Activated naive CD4-positive, alpha-beta T cell treated with anti-CD3 and anti-CD28 coated beads, Interleukin-2, amount 10 ng/mL, durations not matched to agents 7 days and 5 days (primary cell): Measurements from ENCODE around the gene KCNN1.

Source experiments
- CTCF ChIA-PET: fragments of 350-600 bp; sonication (Branson Sonifier 250); formaldehyde crosslinking; loops from one replicate; lab custom pipeline; 2021; ENCODE audit warnings: antibody characterized with exemption; lab: Charles Lee
- DNase-seq: peaks from one replicate; pipeline ENCODE4 v3.0.0-alpha.2; 2020
- H3K27ac Mint-ChIP-seq: one replicate; pipeline ENCODE4 v1.8.0; 2021; ENCODE audit warnings: mild to moderate bottlenecking, moderate library complexity, mixed read lengths
- H3K27me3 Mint-ChIP-seq: one replicate; pipeline ENCODE4 v1.8.0; 2021; ENCODE audit warnings: mild to moderate bottlenecking, mixed read lengths
- H3K36me3 Mint-ChIP-seq: one replicate; pipeline ENCODE4 v1.8.0; 2021; ENCODE audit warnings: mixed read lengths
- H3K4me1 Mint-ChIP-seq: one replicate; pipeline ENCODE4 v1.8.0; 2021; ENCODE audit warnings: mixed read lengths
- H3K4me3 Mint-ChIP-seq: one replicate; pipeline ENCODE4 v1.8.0; 2021; ENCODE audit warnings: mild to moderate bottlenecking, moderate library complexity, mixed read lengths
- H3K9me3 Mint-ChIP-seq: one replicate; pipeline ENCODE4 v1.8.0; 2021; ENCODE audit warnings: mixed read lengths

Gene KCNN1

DNA sequence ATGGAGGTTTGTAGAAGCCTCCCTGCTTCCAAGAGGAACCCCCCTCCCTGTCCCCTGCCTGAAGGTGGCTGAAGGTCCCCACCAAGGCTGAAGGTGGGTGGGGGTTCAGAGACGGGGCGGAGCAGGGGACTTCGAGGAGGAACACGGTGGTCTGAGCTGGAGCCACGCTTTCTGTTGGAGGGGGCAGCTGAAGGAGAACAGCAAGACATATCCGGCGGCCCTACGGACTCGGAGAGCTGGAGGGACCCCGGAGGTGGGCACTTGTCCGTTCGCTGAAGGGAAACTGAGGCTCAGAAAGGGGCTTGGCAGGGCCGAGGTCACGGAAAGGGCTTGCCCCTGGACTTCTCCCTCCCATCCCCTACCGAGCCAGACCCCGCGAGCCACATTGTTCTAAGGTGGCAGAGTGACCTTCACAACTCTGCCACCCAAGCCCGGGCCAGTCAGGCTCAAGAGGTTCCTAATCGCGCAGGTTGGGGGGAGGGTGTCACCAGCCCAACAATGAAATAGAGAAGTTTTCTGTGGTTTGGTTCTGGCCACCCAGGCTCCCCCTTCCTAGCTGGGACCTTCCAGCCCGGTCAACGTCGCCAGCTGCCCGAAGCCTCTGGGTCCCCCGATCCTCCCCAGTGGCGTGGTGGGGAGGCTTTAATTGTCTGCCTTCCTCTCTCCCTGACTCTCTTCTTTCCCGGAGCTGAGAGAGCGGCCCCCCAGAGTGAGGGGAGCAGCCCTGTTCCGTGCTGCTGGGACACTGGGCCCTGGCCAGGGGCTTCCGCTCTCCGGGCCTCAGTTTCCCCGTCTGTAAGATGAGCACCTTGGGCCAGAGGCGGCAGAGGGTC lies 15.5 kb upstream of the KCNN1 start:
- Mint-ChIP-seq H3K36me3 (peaks cover 2% of the 10 kb centered on the region), H3K9me3 (no peaks in the 10 kb centered on the region), H3K4me1 (peaks cover 46% of the 10 kb centered on the region), H3K4me3 (no peak overlapping the region), H3K27me3 (peaks cover 84% of the 10 kb centered on the region), H3K27ac (no peak overlapping the region)
- no peak for DNase-seq
- CTCF ChIA-PET = no interaction called here

DNA sequence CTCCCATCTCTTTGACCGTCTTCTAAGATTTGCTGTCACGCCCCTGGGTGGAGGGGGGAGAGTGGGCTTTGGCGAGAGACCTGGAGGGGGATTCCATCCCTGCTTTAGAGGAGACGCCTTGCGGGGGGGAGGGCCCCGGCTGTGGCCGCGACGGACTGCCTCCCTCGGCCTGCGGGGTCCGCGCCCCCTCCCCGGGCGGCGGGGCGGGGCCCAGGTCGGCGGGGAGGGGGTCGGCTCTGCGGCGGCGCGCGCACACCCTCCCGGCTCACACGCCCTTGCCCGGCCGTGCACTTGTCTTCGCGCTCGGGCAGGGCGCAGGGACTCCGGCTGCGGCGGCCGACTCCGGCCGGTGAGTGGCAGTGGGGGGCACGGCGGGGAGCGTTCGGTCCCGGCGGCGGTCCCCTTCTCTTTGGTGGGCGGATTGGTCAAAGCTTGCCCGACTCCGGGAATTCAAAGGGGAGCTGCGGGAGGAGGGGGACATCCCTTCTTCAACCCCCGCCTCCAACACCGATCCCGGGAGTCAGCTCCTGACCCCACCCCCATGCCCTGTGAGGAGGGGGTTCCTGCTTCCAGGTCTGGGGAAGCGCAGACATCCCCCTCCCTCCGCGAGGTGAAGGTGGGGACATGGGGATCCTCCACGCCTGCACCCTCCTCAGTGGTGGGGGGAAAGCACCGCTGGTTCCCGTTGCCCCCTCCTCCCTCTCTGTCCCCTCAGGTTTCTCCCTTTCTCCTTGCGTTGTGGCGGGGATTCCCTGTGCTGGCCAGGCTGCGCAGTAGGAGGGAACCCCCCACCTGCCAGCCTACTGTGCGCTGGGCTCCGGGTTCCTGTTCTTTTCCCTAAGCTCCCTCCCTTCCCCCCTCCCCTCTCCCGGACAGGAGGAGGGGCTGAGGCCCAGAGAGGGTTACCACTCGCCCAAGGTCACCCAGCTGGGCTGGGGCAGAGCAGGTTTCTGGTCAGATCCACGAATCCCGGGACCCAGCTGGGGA lies 14.6 kb upstream of the KCNN1 start:
- Mint-ChIP-seq H3K27me3 (peaks cover 92% of the 10 kb centered on the region), H3K4me1 (peaks cover 39% of the 10 kb centered on the region), H3K4me3 (no peak overlapping the region), H3K36me3 (peaks cover 2% of the 10 kb centered on the region), H3K9me3 (no peaks in the 10 kb centered on the region), H3K27ac (no peak overlapping the region)
- DNase-seq = no peak
- CTCF ChIA-PET = no interaction called here

DNA sequence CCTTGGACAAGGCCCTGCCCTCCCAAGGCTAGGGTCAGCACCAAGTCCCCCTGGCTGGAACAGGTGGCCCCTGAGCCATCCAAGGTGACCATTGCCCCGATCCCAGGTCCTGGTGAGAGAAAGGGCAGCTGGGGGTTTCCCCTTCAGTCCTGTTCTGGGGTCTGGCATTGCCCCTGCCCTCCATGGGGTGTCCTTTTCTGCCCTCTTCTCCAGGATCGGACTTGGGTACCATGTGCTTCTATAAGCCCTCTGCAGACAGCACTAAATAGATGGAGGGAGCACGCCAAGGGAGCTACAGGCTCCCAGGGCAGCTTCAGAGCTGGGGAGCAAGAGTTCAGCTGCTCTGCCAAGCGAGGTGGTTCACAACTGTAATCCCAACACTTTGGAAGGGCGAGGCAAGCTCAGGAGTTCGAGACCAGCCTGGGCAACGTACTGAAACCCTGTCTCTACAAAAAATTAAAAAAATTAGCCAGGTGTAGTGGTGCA lies 13.5 kb upstream of the KCNN1 start:
- H3K9me3 Mint-ChIP-seq = no peaks in the 10 kb centered on the region
- H3K36me3 Mint-ChIP-seq = peaks cover 2% of the 10 kb centered on the region
- peaks cover 36% of the 10 kb centered on the region for H3K4me1 Mint-ChIP-seq
- H3K4me3 Mint-ChIP-seq = no peak overlapping the region
- no peak for DNase-seq
- CTCF ChIA-PET = interaction anchor here (1.1 to 1.5 kb wide), 2 partner anchors 15 to 41 kb away, joined by 4 to 6 read pairs; no protein-coding TSS in a partner anchor
- H3K27ac Mint-ChIP-seq = no peak overlapping the region
- peaks cover 98% of the 10 kb centered on the region for H3K27me3 Mint-ChIP-seq

DNA sequence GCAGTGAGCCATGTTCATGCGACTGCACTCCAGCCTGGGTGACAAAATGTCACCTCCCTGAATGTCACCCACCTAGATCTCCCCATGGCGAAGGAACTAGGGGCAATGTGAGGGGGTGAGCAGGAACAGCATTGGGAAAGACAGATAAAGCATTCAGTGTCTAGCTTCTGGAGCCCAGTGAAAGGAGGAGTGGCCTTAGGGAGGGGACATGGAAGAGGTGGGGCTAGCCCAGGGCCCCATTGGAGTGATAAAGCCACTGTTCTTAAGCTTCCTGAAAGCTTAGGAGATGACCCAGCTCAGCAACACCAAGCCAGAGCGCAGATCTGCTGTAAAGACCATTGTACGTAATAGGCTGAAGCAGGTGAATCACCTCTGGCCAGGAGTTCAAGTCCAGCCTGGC lies 13.0 kb upstream of the KCNN1 start:
- H3K36me3 Mint-ChIP-seq = peaks cover 2% of the 10 kb centered on the region
- no peak overlapping the region for H3K27ac Mint-ChIP-seq
- no peak overlapping the region for H3K4me3 Mint-ChIP-seq
- peaks cover 33% of the 10 kb centered on the region for H3K4me1 Mint-ChIP-seq
- no peaks in the 10 kb centered on the region for H3K9me3 Mint-ChIP-seq
- H3K27me3 Mint-ChIP-seq = peaks cover 94% of the 10 kb centered on the region
- CTCF ChIA-PET = interaction anchor here (1.1 to 1.5 kb wide), 2 partner anchors 16 to 41 kb away, joined by 4 to 6 read pairs; no protein-coding TSS in a partner anchor
- DNase-seq = no peak

DNA sequence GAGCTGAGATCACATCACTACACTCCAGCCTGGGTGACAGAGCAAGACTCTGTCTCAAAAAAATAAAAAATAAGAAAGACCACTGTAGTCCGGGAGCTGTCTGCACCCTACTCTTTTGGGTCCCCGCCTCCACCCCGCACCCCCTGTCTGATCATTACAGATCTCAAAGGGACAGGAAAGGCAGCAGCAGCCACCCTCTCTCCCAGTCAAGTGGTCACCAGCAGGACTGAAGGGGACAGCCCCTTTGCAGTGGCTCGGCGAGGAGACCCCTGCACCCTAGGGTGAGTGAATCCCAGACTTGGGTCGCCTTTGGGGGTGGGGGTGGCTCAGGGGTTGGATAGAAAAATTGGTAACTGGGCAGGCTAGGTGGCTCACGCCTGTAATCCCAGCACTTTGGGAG lies 12.5 kb upstream of the KCNN1 start:
- peaks cover 88% of the 10 kb centered on the region for H3K27me3 Mint-ChIP-seq

DNA sequence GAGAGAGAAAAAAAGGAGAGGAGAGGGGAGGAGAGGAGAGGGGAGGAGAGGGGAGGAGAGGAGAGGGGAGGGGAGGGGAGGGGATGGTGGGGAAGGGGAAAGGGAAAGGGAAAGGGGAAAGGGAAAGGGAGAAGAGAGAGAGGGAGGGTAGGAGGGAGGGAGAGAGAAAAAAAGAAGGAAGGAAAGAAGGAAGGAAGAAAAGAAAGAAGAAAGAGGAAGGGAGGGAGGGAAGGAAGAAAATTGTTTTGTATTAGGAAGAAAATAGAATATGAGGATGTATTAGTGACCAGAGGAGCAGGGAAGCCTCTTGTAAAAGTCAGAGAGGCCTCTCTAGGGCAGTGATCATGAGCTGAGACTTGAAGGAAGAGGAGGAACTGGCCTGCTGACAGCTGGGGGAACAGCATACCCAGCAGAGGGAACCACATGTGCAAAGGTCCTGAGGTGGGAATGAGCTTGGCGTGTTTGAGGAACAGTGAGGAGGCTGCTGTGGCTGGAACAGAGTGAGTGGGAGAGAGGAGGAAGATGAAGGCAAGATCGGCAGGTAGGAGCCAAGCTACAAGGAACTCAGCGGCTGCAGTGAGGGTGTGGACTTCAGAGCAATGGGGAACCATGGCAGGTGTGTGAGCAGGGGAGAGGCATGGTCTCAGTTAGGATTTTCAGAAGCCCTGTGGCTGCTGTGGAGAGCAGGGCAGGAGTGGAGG lies 9.6 kb upstream of the KCNN1 start:
- H3K27ac Mint-ChIP-seq = no peak overlapping the region
- CTCF ChIA-PET = interaction anchor here (0.8 to 1.0 kb wide), 2 partner anchors 19 to 37 kb away, joined by 3 to 4 read pairs; no protein-coding TSS in a partner anchor
- DNase-seq = no peak
- H3K36me3 Mint-ChIP-seq = no peaks in the 10 kb centered on the region
- H3K27me3 Mint-ChIP-seq = peaks cover 76% of the 10 kb centered on the region
- no peaks in the 10 kb centered on the region for H3K9me3 Mint-ChIP-seq
- H3K4me3 Mint-ChIP-seq = no peak overlapping the region
- H3K4me1 Mint-ChIP-seq = peaks cover 4% of the 10 kb centered on the region

More for the DNA sequence above, 12.5 kb upstream of the KCNN1 start:
- Mint-ChIP-seq H3K4me3 (no peak overlapping the region), H3K36me3 (peaks cover 2% of the 10 kb centered on the region), H3K9me3 (no peaks in the 10 kb centered on the region), H3K27ac (no peak overlapping the region), H3K4me1 (peaks cover 28% of the 10 kb centered on the region)
- CTCF ChIA-PET = interaction anchor here (1.5 kb wide), 1 partner anchor 16 kb away, joined by 6 read pairs; no protein-coding TSS in a partner anchor
- no peak for DNase-seq

DNA sequence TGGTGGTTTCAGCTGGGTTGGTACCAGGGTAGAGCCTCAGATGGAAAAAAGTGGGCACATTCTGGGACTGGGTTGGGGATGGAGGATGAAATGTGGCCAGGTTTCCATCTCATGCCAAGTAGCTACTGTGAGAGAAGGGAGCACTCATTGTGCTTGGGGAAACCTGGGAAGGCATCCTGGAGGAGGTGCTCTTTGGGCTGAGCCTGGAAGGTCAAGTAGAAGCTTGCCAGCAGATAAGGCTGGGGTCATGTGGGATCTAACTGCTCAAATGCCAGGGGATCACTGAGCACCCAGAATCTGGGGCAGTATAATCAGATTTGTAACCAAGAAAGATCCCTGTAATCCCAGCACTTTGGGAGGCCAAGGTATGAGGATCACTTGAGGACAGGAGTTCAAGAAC lies 9.0 kb upstream of the KCNN1 start:
- Mint-ChIP-seq H3K27ac (no peak overlapping the region), H3K27me3 (peaks cover 75% of the 10 kb centered on the region)

DNA sequence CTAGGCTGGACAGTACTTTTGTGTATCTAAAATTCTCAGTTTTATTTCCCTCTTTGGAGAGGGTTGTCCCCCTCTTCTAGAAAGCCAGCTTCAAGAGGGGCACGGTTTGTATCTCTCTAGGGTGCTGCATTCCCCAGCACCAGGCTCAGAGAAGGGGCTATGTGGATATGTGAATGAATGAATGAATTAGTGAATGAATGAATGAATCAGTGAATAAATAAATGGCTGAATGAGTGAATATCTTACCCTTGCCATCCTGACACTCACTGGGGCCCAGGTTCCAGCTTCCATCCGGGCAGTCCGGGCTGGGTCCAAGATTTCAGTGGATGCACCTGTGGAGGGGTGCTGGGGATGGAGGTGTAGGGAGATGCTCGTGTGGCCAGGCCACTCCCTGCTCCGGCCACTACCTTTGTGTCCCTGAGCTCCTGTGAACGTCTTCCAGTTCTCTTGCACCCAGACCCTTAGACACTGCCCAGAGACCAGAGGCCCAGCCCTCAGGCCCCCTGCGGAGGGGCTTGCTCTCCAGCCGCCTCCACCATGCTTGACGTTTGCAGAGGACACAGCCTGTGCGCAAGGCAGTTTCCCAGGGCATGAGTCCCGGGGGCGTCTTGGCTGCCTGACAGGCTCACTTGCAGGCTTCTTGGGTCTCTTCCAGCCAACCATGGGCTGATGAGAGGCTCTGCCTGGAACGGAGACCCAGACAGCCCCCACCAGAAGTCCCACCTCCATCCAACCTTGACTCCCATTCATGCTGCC lies 2.8 kb upstream of the KCNN1 start:
- DNase-seq = no peak
- H3K4me3 Mint-ChIP-seq = no peak overlapping the region
- no peaks in the 10 kb centered on the region for H3K36me3 Mint-ChIP-seq
- no peaks in the 10 kb centered on the region for H3K9me3 Mint-ChIP-seq
- CTCF ChIA-PET = no interaction called here
- peaks cover 4% of the 10 kb centered on the region for H3K4me1 Mint-ChIP-seq
- H3K27me3 Mint-ChIP-seq = peaks cover 82% of the 10 kb centered on the region
- H3K27ac Mint-ChIP-seq = no peak overlapping the region

More for the DNA sequence above, 9.0 kb upstream of the KCNN1 start:
- Mint-ChIP-seq H3K36me3 (no peaks in the 10 kb centered on the region), H3K9me3 (no peaks in the 10 kb centered on the region), H3K4me3 (no peak overlapping the region), H3K4me1 (peaks cover 2% of the 10 kb centered on the region)
- no peak for DNase-seq
- CTCF ChIA-PET = interaction anchor here (0.8 to 1.0 kb wide), 2 partner anchors 19 to 37 kb away, joined by 3 to 4 read pairs; no protein-coding TSS in a partner anchor

DNA sequence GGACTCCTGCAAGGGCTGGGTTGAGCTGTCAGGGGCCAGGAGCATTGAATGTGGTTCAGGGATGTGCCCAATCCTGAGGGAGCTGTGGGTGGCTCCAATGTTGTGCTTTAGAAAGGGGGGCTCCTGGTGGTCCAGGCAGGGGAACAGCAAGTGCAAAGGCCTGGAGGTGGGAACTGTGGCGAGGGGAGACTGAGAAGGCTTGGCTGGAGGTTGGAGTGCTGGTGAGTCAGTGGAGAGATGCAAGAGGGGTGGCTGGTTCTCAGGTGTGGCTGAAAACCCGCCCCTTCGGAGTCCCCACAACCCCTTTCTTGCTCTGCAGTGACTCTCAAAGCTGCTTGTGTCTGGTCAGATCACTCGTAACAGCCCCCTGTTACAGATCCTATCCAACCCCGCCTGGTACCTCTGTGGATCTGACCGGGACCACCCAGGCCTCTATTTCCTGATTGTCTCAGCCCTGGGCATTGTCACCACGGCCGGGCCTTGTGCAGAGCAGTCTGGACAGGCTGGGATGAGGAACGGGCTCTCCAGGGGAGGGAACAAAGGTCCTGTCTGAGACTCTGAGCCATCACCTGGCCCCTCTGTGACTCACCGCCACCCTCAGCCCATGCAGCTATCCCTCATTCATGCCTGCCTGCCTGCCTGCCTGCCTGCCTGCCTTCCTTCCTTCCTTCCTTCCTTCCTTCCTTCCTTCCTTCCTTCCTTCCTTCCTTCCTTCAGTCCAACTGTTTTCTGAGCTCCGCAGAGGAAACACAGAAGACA lies 1.4 kb upstream of the KCNN1 start:
- no peak overlapping the region for H3K4me3 Mint-ChIP-seq
- H3K27me3 Mint-ChIP-seq = peaks cover 89% of the 10 kb centered on the region
- H3K36me3 Mint-ChIP-seq = no peaks in the 10 kb centered on the region
- CTCF ChIA-PET = interaction anchor here (0.9 kb wide), 1 partner anchor 27 kb away, joined by 3 read pairs; no protein-coding TSS in a partner anchor
- no peak overlapping the region for H3K27ac Mint-ChIP-seq
- peaks cover 4% of the 10 kb centered on the region for H3K4me1 Mint-ChIP-seq
- DNase-seq = no peak
- no peaks in the 10 kb centered on the region for H3K9me3 Mint-ChIP-seq

DNA sequence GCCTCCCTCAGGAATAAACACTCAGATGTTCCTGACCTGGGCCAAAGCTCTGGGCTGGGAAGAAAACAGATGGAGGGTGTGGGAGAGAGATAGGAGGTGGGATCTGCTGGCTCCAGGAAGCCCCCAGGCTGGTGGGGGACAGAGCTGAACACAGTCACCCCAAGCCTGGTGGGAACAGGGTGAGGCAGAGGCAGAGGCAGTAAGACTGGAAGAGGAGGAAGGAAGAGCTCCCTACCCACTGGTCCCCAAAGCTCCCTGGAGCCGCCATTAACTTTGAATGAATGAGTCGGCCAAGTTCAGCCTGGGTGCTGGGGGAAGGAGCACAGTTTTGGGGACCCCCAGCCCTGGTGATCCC lies 801 bp upstream of the KCNN1 start:
- CTCF ChIA-PET = interaction anchor here (0.9 kb wide), 1 partner anchor 28 kb away, joined by 3 read pairs; no protein-coding TSS in a partner anchor
- no peaks in the 10 kb centered on the region for H3K9me3 Mint-ChIP-seq
- H3K27ac Mint-ChIP-seq = peak overlapping the region; percentile 25
- no peak overlapping the region for H3K4me3 Mint-ChIP-seq
- peaks cover 4% of the 10 kb centered on the region for H3K4me1 Mint-ChIP-seq
- H3K27me3 Mint-ChIP-seq = peaks cover 85% of the 10 kb centered on the region
- H3K36me3 Mint-ChIP-seq = no peaks in the 10 kb centered on the region
- DNase-seq = no peak

DNA sequence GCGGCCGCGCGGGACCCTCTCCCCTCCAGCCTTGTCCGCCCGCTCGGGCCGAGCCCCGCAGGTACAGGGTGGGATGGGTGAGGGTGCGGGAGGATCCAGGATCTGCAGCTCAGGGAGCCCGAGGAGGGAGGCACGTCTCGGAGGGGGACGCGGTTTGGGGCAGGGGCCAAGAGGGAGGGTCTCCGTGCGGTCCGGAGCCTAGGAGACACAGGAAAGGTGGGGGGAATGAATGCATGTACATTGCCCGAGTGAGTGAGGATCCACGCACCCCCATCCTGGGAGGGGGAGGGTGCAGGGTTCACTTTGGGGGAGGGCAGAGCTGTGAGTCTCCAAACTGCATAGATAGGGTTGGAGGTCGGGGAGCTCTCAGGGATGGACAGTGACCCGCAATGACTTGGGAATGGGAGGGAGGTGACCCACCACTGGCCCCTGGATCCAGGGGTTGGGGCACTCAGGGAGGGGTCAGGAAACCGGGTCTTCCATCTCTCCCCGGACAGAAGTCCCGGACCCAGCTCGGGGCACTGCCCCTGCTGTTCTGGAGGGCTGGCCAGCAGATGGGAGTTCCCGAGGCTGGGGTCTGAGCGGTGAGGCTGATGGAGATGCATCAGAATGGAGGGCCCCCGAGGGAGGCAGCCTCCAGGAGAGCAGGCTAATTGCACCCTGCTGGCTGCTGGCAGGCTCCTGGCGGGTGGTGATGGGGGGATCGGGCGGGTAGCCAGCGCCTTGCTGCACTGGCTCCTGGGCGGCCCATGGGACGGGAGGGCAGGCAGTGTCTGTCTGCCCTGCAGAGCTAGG lies 547 bp downstream of the KCNN1 start:
- no peaks in the 10 kb centered on the region for H3K9me3 Mint-ChIP-seq
- peaks cover 79% of the 10 kb centered on the region for H3K27me3 Mint-ChIP-seq
- no peaks in the 10 kb centered on the region for H3K36me3 Mint-ChIP-seq
- DNase-seq = no peak
- CTCF ChIA-PET = no interaction called here
- no peak overlapping the region for H3K4me3 Mint-ChIP-seq
- no peak overlapping the region for H3K27ac Mint-ChIP-seq
- H3K4me1 Mint-ChIP-seq = peaks cover 4% of the 10 kb centered on the region

DNA sequence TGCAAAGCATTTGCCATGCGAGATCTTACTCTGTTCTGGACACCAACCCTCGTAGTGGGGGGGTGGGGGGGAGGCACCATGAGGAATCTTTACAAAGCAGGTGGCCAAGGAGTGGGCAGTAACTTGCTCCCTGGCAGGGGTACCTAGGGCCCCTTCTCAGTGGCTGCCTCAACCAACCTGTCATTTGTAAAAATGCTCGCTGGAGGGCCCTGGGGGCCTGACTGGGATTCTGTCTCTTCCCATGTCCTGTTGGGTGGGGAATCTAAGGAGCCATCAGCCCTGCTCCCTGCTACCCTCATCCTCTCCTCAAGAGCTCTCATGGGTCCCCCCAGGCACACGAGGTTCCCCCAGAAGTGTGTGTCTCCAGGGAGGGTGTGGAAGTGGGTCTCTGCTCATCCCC lies 1.5 kb downstream of the KCNN1 start:
- no peak for DNase-seq
- H3K36me3 Mint-ChIP-seq = no peaks in the 10 kb centered on the region
- H3K27me3 Mint-ChIP-seq = peaks cover 76% of the 10 kb centered on the region
- no peak overlapping the region for H3K4me3 Mint-ChIP-seq
- H3K4me1 Mint-ChIP-seq = peaks cover 4% of the 10 kb centered on the region
- H3K9me3 Mint-ChIP-seq = no peaks in the 10 kb centered on the region
- CTCF ChIA-PET = interaction anchor here (1.2 kb wide), 1 partner anchor 27 kb away, joined by 3 read pairs; no protein-coding TSS in a partner anchor
- H3K27ac Mint-ChIP-seq = no peak overlapping the region
